GM15510 (cell line): ENCODE results near the gene NFE2.

ENCODE experiments used
- POLR2A ChIP-seq: IDR thresholded peaks from 3 replicates; pipeline ENCODE4 v1.6.1; 2011; ENCODE audit warnings: borderline replicate concordance; ENCODE audit not compliant: insufficient read length; ENCODE audit errors: extremely low read depth

NFE2 gene

DNA sequence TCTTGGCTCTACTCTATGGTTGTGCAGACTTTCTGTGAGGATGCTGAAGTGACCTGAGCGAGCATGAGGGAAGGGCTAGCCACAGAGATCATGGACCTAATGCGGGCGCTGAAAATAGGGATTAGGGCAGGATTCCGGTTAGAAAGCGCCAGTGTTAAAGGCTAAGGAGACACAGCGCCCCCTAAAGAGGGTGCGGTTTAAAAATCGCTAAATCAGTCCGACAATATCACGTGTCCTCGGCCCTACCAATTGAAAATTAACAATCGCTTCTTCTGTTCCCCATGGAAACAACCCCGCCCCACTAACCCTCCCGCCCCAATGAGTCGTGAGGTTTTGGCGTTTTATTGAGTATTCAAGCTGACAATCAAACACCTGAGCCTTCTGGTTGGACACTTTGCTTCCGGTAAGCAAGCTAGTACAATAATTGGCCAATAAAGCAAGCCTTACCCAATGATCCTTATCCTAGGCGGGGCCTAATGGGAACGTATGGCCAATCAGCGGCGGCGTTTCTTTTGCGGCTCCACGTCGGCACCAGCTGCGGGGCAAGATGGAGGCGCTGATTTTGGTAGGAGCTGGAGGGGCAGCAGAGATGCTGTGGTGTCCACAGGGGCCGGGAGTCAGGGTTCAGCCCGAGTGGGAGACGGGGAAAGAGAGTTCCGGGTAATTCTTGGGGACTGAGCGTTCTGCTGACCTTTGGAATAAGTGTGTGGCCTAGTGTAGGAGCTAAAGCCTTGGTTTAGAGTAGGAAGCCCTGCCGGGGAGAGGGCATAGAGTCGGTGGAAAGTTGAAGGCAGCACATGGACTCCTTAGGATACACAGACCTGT is 24.0 kb upstream of the NFE2 start, which contains the start of gene COPZ1:
COPZ1 (plus strand) TSS at position 515 of the 825 bp plus-strand sequence; CDS start at position 548, 33 bp downstream.
- TF ChIP-seq POLR2A: peak; percentile 66

DNA sequence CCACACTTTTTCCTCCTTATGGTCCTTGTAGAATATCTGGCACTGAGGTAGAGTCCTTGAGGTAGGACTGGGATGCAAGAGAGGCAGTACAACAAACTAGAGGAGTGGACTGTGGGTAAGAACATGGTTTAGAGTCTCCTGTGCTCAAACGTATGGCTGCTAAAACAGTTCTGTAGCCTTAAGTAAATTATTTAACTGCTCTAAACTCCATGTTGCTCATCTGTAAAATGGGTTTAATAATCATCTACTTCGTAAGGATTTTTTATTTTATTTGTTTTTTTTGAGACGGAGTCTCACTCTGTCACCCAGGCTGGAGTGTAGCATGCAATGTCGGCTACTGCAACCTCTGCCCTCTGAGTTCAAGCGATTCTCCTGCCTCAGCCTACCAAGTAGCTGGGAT is 20.5 kb upstream of the NFE2 start:
- no peak for TF ChIP-seq POLR2A

- TF ChIP-seq POLR2A: no peak
Measured at GRCh38 chr12:54311051-54311450, 10.2 kb upstream of the NFE2 start.

GRCh38 chr12:54306925-54307741 is 6.3 kb upstream of the NFE2 start:
- TF ChIP-seq POLR2A: no peak

GRCh38 chr12:54304187-54304810 is 3.5 kb upstream of the NFE2 start:
- no peak for TF ChIP-seq POLR2A

DNA sequence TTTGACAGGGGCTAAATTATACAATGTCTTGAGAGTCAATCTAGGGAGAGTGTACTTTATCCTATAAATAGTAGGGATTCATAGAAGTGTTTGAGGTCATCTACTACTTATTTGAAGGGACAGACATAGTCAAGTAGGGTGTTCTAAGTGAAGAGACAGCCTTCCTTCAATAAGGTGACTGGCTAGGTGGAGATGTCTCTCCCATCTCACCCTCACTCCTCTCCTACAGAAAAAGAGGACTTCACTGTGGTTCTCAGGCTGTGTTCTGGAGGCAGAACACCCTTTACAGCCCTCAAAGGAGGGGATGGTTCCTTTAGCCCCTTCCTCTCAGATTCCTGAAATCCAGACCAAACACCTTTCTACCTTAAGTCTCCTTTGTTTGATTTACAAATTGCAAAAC is 2.8 kb upstream of the NFE2 start:
- no peak for TF ChIP-seq POLR2A

GRCh38 chr12:54301428-54302048 is 723 bp upstream of the NFE2 start:
- TF ChIP-seq POLR2A: no peak

DNA sequence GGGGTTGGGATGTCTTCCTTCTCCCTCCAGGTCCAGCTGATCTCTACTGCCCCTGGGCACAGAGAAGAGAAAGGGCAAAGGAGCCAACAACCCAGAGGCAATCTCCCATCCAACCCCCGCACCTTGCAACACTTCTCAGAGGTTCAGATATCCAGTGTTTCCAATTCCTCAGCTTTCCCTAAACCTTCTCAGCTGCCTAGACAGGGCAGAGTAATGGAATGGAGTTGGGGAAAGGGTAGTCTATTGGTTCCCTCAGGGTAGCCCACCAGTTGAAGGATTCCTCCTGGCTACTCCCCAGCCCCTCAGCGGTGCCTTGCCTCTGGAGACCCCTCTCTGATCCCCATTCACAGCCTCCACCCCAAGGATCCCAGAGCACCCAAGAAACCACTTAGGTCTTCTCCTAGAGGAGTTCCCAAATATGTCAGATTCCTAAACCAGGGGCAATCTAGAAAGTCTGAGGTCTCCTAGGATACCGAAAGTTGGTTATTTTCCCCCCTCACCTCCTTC is 537 bp downstream of the NFE2 start:
- TF ChIP-seq POLR2A: no peak

GRCh38 chr12:54299515-54300224 is 1.1 kb downstream of the NFE2 start:
- TF ChIP-seq POLR2A: no peak

DNA sequence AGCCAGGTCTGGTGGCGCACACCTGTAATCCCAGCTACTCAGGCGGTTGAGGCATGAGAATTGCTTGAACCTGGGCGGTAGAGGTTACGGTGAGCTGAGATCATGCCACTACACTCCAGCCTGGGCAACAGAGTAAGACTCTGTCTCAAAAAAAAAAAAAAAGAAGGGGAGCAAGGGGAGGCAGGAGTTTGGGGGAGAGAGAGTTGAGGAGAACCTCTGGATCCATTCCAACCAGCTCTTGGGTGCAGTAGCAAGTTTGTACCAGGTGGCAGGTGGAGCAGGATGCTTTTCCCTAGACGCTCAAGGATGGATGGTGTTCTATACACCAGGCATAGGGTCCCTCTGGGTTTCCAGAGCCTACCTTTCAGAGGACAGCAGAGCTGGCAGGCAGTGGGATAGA is 1.9 kb downstream of the NFE2 start:
- TF ChIP-seq POLR2A: no peak

- TF ChIP-seq POLR2A: no peak
Measured at GRCh38 chr12:54296393-54297099, 4.3 kb downstream of the NFE2 start.

- TF ChIP-seq POLR2A: no peak
Measured at GRCh38 chr12:54294953-54295566, 5.8 kb downstream of the NFE2 start.

DNA sequence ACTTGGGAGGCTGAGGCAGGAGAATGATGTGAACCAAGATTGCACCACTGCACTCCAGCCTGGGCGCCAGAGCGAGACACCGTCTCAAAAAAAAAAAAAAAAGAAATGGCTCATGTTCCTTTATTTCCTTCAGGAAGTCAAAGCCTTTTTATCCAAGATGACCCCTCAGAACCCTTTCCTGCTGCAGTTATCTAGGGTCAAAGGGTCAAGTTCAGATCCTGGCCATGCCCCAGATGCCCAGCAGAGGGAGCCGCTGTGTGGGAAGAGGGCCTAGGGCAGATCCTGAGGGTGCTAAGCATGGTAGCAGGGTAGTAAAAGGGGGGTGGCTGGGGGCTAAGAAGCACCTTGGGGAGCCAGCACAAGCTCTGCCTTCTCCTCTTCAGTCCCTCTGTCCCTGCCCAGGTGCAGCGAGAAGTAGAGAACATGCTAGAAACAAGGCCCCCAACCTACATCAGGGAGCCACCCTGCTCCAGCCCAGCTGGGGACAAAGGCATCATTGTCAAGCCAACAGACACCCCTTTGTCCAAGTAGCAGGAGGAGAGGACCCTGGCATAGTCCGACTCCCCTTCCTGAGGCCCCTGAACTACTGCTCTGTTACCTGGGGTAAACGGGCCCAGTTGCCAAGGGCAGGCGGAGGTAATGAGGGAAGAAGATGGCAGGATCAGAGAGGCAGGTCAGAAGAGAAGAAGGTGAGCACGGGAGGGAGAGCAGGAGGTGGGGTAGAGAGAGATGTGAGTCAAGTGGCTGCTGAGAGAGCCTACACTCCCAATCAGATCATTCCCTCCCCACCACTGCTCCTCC is 6.5 kb downstream of the NFE2 start:
- no peak for TF ChIP-seq POLR2A

DNA sequence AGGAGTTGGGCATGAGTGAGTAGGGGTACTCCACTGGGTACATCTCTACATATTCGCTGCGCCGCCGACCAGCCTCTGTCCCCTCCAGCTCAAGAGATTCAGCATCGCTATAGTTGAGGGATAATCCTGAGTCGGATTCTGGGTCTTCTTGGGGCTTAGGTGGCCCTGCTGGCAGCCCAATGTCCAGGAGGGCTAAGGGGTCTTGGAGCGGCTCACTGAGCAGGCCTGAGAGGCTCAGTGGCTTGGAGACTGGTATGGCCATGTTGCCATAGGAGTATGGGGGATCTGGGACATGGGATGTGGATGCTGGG is 7.9 kb downstream of the NFE2 start:
- TF ChIP-seq POLR2A: no peak
